Caco-2 (cell line): Measurements from ENCODE around the gene SPINK14. TPM values are rescaled to one million over a fixed set of nuclear protein-coding genes. Genes with fewer than 3 reads are reported as not detected.

Experiments used
- BruUV-seq: library from RNA; stranded (reverse); fragments of 400-500 nt; replicated peaks from 2 replicates; lab custom pipeline; 2021; lab: Mats Ljungman, UMichigan
- CTCF ChIA-PET: fragments of 300-600 bp; sonication (Branson Sonifier 250); formaldehyde crosslinking; loops from one replicate; lab custom pipeline; 2022; ENCODE audit warnings: antibody characterized with exemption; lab: Charles Lee
- POLR2A ChIA-PET: fragments of 300-600 bp; sonication (Branson Sonifier 250); formaldehyde crosslinking; loops from one replicate; lab custom pipeline; 2022; ENCODE audit warnings: antibody characterized with exemption; lab: Charles Lee
- DNase-seq, 2 experiments: peaks; one replicate each; pipeline versions ENCODE4 v3.0.0 to v3.0.0-alpha.2; 2020 to 2022
- H3K27me3 ChIP-seq: replicated peaks from 2 replicates; pipeline ENCODE4 v1.6.0; 2011; ENCODE audit warnings: low read length; ENCODE audit not compliant: control insufficient read depth, insufficient read depth
- H3K36me3 ChIP-seq: 2 replicates; pipeline ENCODE4 v1.5.1; 2011; ENCODE audit warnings: low read length; ENCODE audit not compliant: control insufficient read depth, insufficient read depth
- H3K4me1 ChIP-seq: fragments of 250-450 bp; sonication (Bioruptor Pico); 2 replicates; pipeline ENCODE4 v1.5.1; 2020; ENCODE audit warnings: mild to moderate bottlenecking
- H3K4me3 ChIP-seq: 2 replicates; pipeline ENCODE4 v1.5.1; 2011; ENCODE audit warnings: low read depth, mild to moderate bottlenecking, control low read depth, low read length
- H3K9me3 ChIP-seq: fragments of 250-450 bp; sonication (Bioruptor Pico); 2 replicates; pipeline ENCODE4 v1.5.1; 2020; ENCODE audit warnings: mild to moderate bottlenecking, moderate library complexity
- H3K27ac Mint-ChIP-seq: one replicate; pipeline ENCODE4 v1.8.0; 2022; ENCODE audit warnings: mixed read lengths; ENCODE audit not compliant: unreplicated experiment
- H3K27me3 Mint-ChIP-seq: one replicate; pipeline ENCODE4 v1.8.0; 2022; ENCODE audit warnings: mixed read lengths; ENCODE audit not compliant: insufficient read depth, unreplicated experiment
- H3K36me3 Mint-ChIP-seq: one replicate; pipeline ENCODE4 v1.8.0; 2022; ENCODE audit warnings: mild to moderate bottlenecking, mixed read lengths; ENCODE audit not compliant: insufficient read depth, unreplicated experiment
- H3K4me1 Mint-ChIP-seq: one replicate; pipeline ENCODE4 v1.8.0; 2022; ENCODE audit warnings: low read depth, mixed read lengths; ENCODE audit not compliant: unreplicated experiment
- H3K4me3 Mint-ChIP-seq: one replicate; pipeline ENCODE4 v1.8.0; 2022; ENCODE audit warnings: mild to moderate bottlenecking, moderate library complexity, mixed read lengths; ENCODE audit not compliant: unreplicated experiment
- H3K9me3 Mint-ChIP-seq: one replicate; pipeline ENCODE4 v1.8.0; 2022; ENCODE audit warnings: mixed read lengths; ENCODE audit not compliant: unreplicated experiment
- CTCF ChIP-seq, 2 experiments: fragments of 200-600 bp in 1 of 2; IDR thresholded peaks; 1 replicate in 1 of 2; 2 replicates in 1 of 2; pipeline versions ENCODE4 v1.5.1 to v1.8.0; 2011 to 2022; ENCODE audit warnings: antibody characterized with exemption in 1 of 2, control low read depth in 1 of 2, inconsistent platforms in 1 of 2, low read depth in 1 of 2, low read length in 1 of 2, mild to moderate bottlenecking in 1 of 2, moderate library complexity in 1 of 2; ENCODE audit not compliant: insufficient read depth in 1 of 2, severe bottlenecking in 1 of 2, unreplicated experiment in 1 of 2
- intact Hi-C: fragments of 100-400 bp; cut with micrococcal nuclease; formaldehyde crosslinking; loops from one replicate; pipeline ENCODE4 v1.10.0; 2022; ENCODE audit not compliant: unreplicated experiment
- total RNA-seq: library from RNA; stranded (reverse); gene quantifications from 2 replicates; pipeline ENCODE4 v1.2.3, GENCODE V29; 2022

SPINK14 gene
- total RNA-seq, 1 experiment from 2014 or later, result not detected

DNA sequence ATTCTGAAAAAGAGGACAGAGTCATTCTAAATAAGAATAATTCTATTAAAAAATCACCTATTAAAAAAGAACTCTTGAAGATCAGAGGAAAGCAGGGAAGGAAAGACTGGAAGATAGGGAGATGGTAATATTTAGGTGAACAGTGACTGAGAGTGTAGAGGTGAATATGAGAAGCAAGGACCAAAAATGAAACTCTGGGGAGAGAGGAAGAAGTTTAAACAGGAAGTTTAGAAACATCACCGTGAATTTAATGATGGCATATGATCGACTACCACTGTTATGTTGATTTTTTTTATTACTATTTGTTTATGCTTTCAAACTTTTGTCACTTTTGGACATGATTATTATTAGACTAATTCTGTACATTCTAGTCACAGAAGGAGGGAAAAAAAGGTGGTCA is 32.8 kb downstream of the SPINK14 start:
- DNase-seq, result no peak
- ChIA-PET POLR2A (no interaction called here), CTCF (no interaction called here)
- Mint-ChIP-seq H3K4me3 (no peak overlapping the region), H3K27me3 (peaks cover 11% of the 10 kb centered on the region), H3K4me1 (no peaks in the 10 kb centered on the region), H3K36me3 (no peaks in the 10 kb centered on the region), H3K9me3 (no peaks in the 10 kb centered on the region), H3K27ac (no peak overlapping the region)
- no peak for TF ChIP-seq CTCF (IDR thresholded peaks at IDR 0.05; ENCODE audit: insufficient read depth in 1 of 2, low read depth in 1 of 2, low read length in 1 of 2, severe bottlenecking in 1 of 2, unreplicated experiment in 1 of 2)
- no peaks in the 10 kb centered on the region for H3K36me3 ChIP-seq
- H3K4me3 ChIP-seq, result no peak overlapping the region
- intact Hi-C loops, result no loop called here
- no peaks in the 10 kb centered on the region for H3K27me3 ChIP-seq
- H3K9me3 ChIP-seq, result no peaks in the 10 kb centered on the region
- no peaks in the 10 kb centered on the region for H3K4me1 ChIP-seq
- BruUV-seq, result no TSS peak

DNA sequence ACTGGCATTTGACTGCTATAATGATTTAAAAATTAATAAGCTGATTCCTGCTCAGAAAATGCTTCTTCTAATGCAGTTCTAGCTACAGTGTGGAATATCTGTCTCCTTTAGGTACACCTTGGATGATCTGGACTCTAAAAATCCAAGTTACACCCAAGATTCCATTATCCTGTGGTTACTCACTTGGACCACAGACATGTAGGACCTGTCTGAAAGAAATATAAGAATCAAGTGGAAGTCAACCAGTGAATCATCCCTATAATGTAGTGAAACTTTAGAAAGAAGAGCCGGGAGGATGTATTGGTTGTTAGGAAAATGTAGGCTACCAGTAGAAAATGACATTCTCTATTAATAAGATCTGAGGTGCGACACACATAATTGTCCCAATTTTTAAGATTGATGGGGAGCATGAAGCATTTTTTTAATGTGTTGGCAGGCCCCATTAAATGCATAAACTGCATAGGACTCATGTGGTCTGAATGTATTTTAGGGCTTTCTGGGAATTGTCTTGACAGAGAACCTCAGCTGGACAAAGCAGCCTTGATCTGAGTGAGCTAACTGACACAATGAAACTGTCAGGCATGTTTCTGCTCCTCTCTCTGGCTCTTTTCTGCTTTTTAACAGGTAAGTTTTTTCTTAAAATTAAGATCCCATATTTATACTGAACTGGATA is 34.3 kb downstream of the SPINK14 start, which contains the start of gene SPINK6:
SPINK6 (plus strand) TSS at position 512 of the 673 bp plus-strand sequence; CDS start at position 567, 55 bp downstream.
- ChIA-PET CTCF (no interaction called here), POLR2A (no interaction called here)
- no peak for TF ChIP-seq CTCF (IDR thresholded peaks at IDR 0.05; ENCODE audit: insufficient read depth in 1 of 2, low read depth in 1 of 2, low read length in 1 of 2, severe bottlenecking in 1 of 2, unreplicated experiment in 1 of 2)
- H3K4me3 Mint-ChIP-seq, result no peak within 1 kb of the TSS
- H3K4me1 Mint-ChIP-seq, result no peaks in the 10 kb centered on the region
- no peak within 1 kb of the TSS for H3K4me3 ChIP-seq
- no peak within 1 kb of the TSS for H3K27ac Mint-ChIP-seq
- no peak for DNase-seq
- H3K4me1 ChIP-seq, result no peaks in the 10 kb centered on the region
- no peaks in the 10 kb centered on the region for H3K36me3 ChIP-seq
- BruUV-seq, result no TSS peak
- no peaks in the 10 kb centered on the region for H3K9me3 Mint-ChIP-seq
- H3K36me3 Mint-ChIP-seq, result no peaks in the 10 kb centered on the region
- intact Hi-C loops, result no loop called here
- H3K9me3 ChIP-seq, result no peaks in the 10 kb centered on the region
- H3K27me3 ChIP-seq, result no peaks in the 10 kb centered on the region
- H3K27me3 Mint-ChIP-seq, result peaks cover 11% of the 10 kb centered on the region

GRCh38 chr5:148205044-148205806 is 36.9 kb downstream of the SPINK14 start:
- H3K4me3 Mint-ChIP-seq, result no peak overlapping the region
- intact Hi-C loops, result no loop called here
- ChIA-PET CTCF (no interaction called here), POLR2A (no interaction called here)
- Histone ChIP-seq H3K9me3 (no peaks in the 10 kb centered on the region; the same call in 1 of the 2 replicates), H3K36me3 (no peaks in the 10 kb centered on the region), H3K27me3 (no peaks in the 10 kb centered on the region), H3K4me1 (no peaks in the 10 kb centered on the region), H3K4me3 (no peak overlapping the region)
- H3K4me1 Mint-ChIP-seq, result peaks cover 6% of the 10 kb centered on the region
- TF ChIP-seq CTCF (IDR thresholded peaks at IDR 0.05; ENCODE audit: insufficient read depth in 1 of 2, low read depth in 1 of 2, low read length in 1 of 2, severe bottlenecking in 1 of 2, unreplicated experiment in 1 of 2), result no peak
- no peak for DNase-seq
- H3K9me3 Mint-ChIP-seq, result no peaks in the 10 kb centered on the region
- BruUV-seq, result no TSS peak
- H3K36me3 Mint-ChIP-seq, result no peaks in the 10 kb centered on the region
- H3K27ac Mint-ChIP-seq, result no peak overlapping the region
- peaks cover 4% of the 10 kb centered on the region for H3K27me3 Mint-ChIP-seq
